ENCODE measurements around the gene KIAA2012. TPM values are rescaled to one million over a fixed set of nuclear protein-coding genes. Genes with fewer than 3 reads are reported as not detected.

The KIAA2012 gene
- total RNA-seq, 2 experiments from 2014 or later, result not detected

GRCh38 chr2:202171241-202171825 is 98.3 kb downstream of the KIAA2012 start:
- POLR2A ChIA-PET, result no interaction called here
- CTCF ChIA-PET, result interaction anchor here (2.6 kb wide), 1 partner anchor 311 kb away, joined by 8 read pairs; no protein-coding TSS in a partner anchor

- CTCF ChIA-PET, result interaction anchor here (2.6 kb wide), 1 partner anchor 313 kb away, joined by 8 read pairs; no protein-coding TSS in a partner anchor
Measured at GRCh38 chr2:202172439-202173211, 99.6 kb downstream of the KIAA2012 start.

GRCh38 chr2:202178346-202178958 is 105.4 kb downstream of the KIAA2012 start:
- CTCF ChIA-PET, result interaction anchor here (0.6 to 2.7 kb wide), 9 partner anchors 9 to 1275 kb away, joined by 3 to 11 read pairs (median 4); no protein-coding TSS in a partner anchor
- POLR2A ChIA-PET, result no interaction called here

More at GRCh38 chr2:202172439-202173211, 99.6 kb downstream of the KIAA2012 start:
- POLR2A ChIA-PET, result no interaction called here

GRCh38 chr2:202184557-202184956 is 111.5 kb downstream of the KIAA2012 start:
- ChIA-PET POLR2A (no interaction called here), CTCF (no interaction called here)

GRCh38 chr2:202185156-202185555 is 112.1 kb downstream of the KIAA2012 start:
- CTCF ChIA-PET, result no interaction called here
- POLR2A ChIA-PET, result no interaction called here

GRCh38 chr2:202186641-202187202 is 113.7 kb downstream of the KIAA2012 start:
- POLR2A ChIA-PET, result no interaction called here
- CTCF ChIA-PET, result no interaction called here

GRCh38 chr2:202187570-202187969 is 114.5 kb downstream of the KIAA2012 start:
- CTCF ChIA-PET, result no interaction called here

GRCh38 chr2:202193305-202193704 is 120.2 kb downstream of the KIAA2012 start:
- POLR2A ChIA-PET, result no interaction called here
- CTCF ChIA-PET, result no interaction called here

More at GRCh38 chr2:202187570-202187969, 114.5 kb downstream of the KIAA2012 start:
- POLR2A ChIA-PET, result no interaction called here

- ChIA-PET POLR2A (no interaction called here), CTCF (no interaction called here)
Measured at GRCh38 chr2:202193881-202194353, 120.9 kb downstream of the KIAA2012 start.

GRCh38 chr2:202194418-202194817 is 121.4 kb downstream of the KIAA2012 start:
- CTCF ChIA-PET, result no interaction called here
- POLR2A ChIA-PET, result no interaction called here

- CTCF ChIA-PET, result no interaction called here
- POLR2A ChIA-PET, result no interaction called here
Measured at GRCh38 chr2:202196727-202197126, 123.7 kb downstream of the KIAA2012 start.

- CTCF ChIA-PET, result no interaction called here
- POLR2A ChIA-PET, result no interaction called here
Measured at GRCh38 chr2:202201220-202202160, 128.4 kb downstream of the KIAA2012 start.

- ChIA-PET POLR2A (no interaction called here), CTCF (no interaction called here)
Measured at GRCh38 chr2:202203348-202203747, 130.3 kb downstream of the KIAA2012 start.

GRCh38 chr2:202204855-202205254 is 131.8 kb downstream of the KIAA2012 start:
- ChIA-PET POLR2A (no interaction called here), CTCF (no interaction called here)

GRCh38 chr2:202208526-202208925 is 135.5 kb downstream of the KIAA2012 start:
- CTCF ChIA-PET, result interaction anchor here (0.6 kb wide), 2 partner anchors 8 to 42 kb away, joined by 3 read pairs; no protein-coding TSS in a partner anchor
- POLR2A ChIA-PET, result no interaction called here

GRCh38 chr2:202215179-202215578 is 142.1 kb downstream of the KIAA2012 start:
- POLR2A ChIA-PET, result no interaction called here
- CTCF ChIA-PET, result no interaction called here

GRCh38 chr2:202221873-202222272 is 148.8 kb downstream of the KIAA2012 start:
- CTCF ChIA-PET, result no interaction called here
- POLR2A ChIA-PET, result no interaction called here

GRCh38 chr2:202237787-202238233 is 164.8 kb downstream of the KIAA2012 start:
- CTCF ChIA-PET, result no interaction called here
- POLR2A ChIA-PET, result interaction anchor here (1.1 to 1.6 kb wide), 2 partner anchors 29 to 41 kb away, joined by 3 to 9 read pairs; no protein-coding TSS in a partner anchor

Measured in activated CD8-positive, alpha-beta memory T cell treated with anti-CD3 and anti-CD28 coated beads for 36 hours (primary cell).